ENCODE results near the gene ANXA1.

GRCh38 chr9:73199886-73200285, 48.2 kb downstream of the ANXA1 start:
- TF ChIP-seq POLR2A (IDR thresholded peaks at IDR 0.05), result no peak
- TF ChIP-seq CTCF (IDR thresholded peaks at IDR 0.05), result no peak
- no peak for TF ChIP-seq EP300 (IDR thresholded peaks at IDR 0.05)
